ENCODE results near the gene WNT1.

Gene WNT1

GRCh38 chr12:48961801-48962200, 16.3 kb upstream of the WNT1 start:
- no peak for DNase-seq (ENCODE audit: low read depth)

- DNase-seq (ENCODE audit: low read depth), result no peak
Measured at GRCh38 chr12:48965298-48965838, 12.8 kb upstream of the WNT1 start.

GRCh38 chr12:48966177-48966895, 11.8 kb upstream of the WNT1 start:
- no peak for DNase-seq (ENCODE audit: low read depth)

- DNase-seq (ENCODE audit: low read depth), result no peak
Measured at GRCh38 chr12:48967991-48968390, 10.1 kb upstream of the WNT1 start.

GRCh38 chr12:48968467-48968866, 9.7 kb upstream of the WNT1 start:
- DNase-seq (ENCODE audit: low read depth), result no peak

- DNase-seq (ENCODE audit: low read depth), result no peak
Measured at GRCh38 chr12:48969160-48969771, 8.9 kb upstream of the WNT1 start.

- DNase-seq (ENCODE audit: low read depth), result no peak
Measured at GRCh38 chr12:48969833-48970701, 8.1 kb upstream of the WNT1 start.

- no peak for DNase-seq (ENCODE audit: low read depth)
Measured at GRCh38 chr12:48970702-48971334, 7.3 kb upstream of the WNT1 start.

GRCh38 chr12:48972213-48972951, 5.7 kb upstream of the WNT1 start:
- peak; percentile 57 for DNase-seq (ENCODE audit: low read depth)

- DNase-seq (ENCODE audit: low read depth), result no peak
Measured at GRCh38 chr12:48972952-48973483, 5.1 kb upstream of the WNT1 start.

- no peak for DNase-seq (ENCODE audit: low read depth)
Measured at GRCh38 chr12:48973531-48973930, 4.6 kb upstream of the WNT1 start.

- peak; percentile 35 for DNase-seq (ENCODE audit: low read depth)
Measured at GRCh38 chr12:48973941-48974673, 4.0 kb upstream of the WNT1 start.

- DNase-seq (ENCODE audit: low read depth), result peak; percentile 83
Measured at GRCh38 chr12:48977290-48978281, 536 bp upstream of the WNT1 start.

- DNase-seq (ENCODE audit: low read depth), result no peak
Measured at GRCh38 chr12:48978741-48979601, 849 bp downstream of the WNT1 start.

- DNase-seq (ENCODE audit: low read depth), result no peak
Measured at GRCh38 chr12:48979602-48980388, 1.7 kb downstream of the WNT1 start.

- peak; percentile 29 for DNase-seq (ENCODE audit: low read depth)
Measured at GRCh38 chr12:48980389-48980952, 2.3 kb downstream of the WNT1 start.
